ENCODE data around the gene UBE2J2.

GRCh38 chr1:1232208-1232795 lies 41.4 kb downstream of the UBE2J2 start, which contains the start of gene B3GALT6:
- TF ChIP-seq, protein P1, sequence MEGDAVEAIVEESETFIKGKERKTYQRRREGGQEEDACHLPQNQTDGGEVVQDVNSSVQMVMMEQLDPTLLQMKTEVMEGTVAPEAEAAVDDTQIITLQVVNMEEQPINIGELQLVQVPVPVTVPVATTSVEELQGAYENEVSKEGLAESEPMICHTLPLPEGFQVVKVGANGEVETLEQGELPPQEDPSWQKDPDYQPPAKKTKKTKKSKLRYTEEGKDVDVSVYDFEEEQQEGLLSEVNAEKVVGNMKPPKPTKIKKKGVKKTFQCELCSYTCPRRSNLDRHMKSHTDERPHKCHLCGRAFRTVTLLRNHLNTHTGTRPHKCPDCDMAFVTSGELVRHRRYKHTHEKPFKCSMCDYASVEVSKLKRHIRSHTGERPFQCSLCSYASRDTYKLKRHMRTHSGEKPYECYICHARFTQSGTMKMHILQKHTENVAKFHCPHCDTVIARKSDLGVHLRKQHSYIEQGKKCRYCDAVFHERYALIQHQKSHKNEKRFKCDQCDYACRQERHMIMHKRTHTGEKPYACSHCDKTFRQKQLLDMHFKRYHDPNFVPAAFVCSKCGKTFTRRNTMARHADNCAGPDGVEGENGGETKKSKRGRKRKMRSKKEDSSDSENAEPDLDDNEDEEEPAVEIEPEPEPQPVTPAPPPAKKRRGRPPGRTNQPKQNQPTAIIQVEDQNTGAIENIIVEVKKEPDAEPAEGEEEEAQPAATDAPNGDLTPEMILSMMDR (IDR thresholded peaks at IDR 0.05) = no peak
- TF ChIP-seq EZH2phosphoT487 (IDR thresholded peaks at IDR 0.05) = no peak
